MCF 10A (cell line): ENCODE measurements around the gene PDE4D. TPM values are rescaled to one million over a fixed set of nuclear protein-coding genes. Genes with fewer than 3 reads are reported as not detected.

ENCODE experiments used
- BruUV-seq: library from RNA; stranded (reverse); fragments of 400-500 nt; replicated peaks from 2 replicates; lab custom pipeline; 2021; lab: Mats Ljungman, UMichigan
- CTCF ChIA-PET: fragments of 300-600 bp; sonication (Branson Sonifier 250); formaldehyde crosslinking; extraction: SDS; loops from one replicate; lab custom pipeline; 2021; ENCODE audit warnings: antibody characterized with exemption, inconsistent platforms; lab: Yijun Ruan, JAX
- POLR2A ChIA-PET: fragments of 300-600, 350-650 bp; sonication (Branson Sonifier 250); formaldehyde crosslinking; extraction: SDS; loops from one replicate; lab custom pipeline; 2020; ENCODE audit warnings: antibody characterized with exemption, inconsistent platforms; lab: Yijun Ruan, JAX
- DNase-seq: peaks from one replicate; pipeline ENCODE4 v3.0.0-alpha.2; 2018; ENCODE audit not compliant: unreplicated experiment
- H3K27ac Mint-ChIP-seq: one replicate; pipeline ENCODE4 v1.8.0; 2022; ENCODE audit warnings: mild to moderate bottlenecking, low read depth, mixed read lengths; ENCODE audit not compliant: unreplicated experiment
- H3K27me3 Mint-ChIP-seq: one replicate; pipeline ENCODE4 v1.8.0; 2022; ENCODE audit warnings: mixed read lengths; ENCODE audit not compliant: insufficient read depth, unreplicated experiment
- H3K36me3 Mint-ChIP-seq: one replicate; pipeline ENCODE4 v1.8.0; 2022; ENCODE audit warnings: mild to moderate bottlenecking, moderate library complexity, mixed read lengths; ENCODE audit not compliant: insufficient read depth, unreplicated experiment
- H3K4me1 Mint-ChIP-seq: one replicate; pipeline ENCODE4 v1.8.0; 2022; ENCODE audit warnings: mixed read lengths; ENCODE audit not compliant: insufficient read depth, unreplicated experiment
- H3K4me3 Mint-ChIP-seq: one replicate; pipeline ENCODE4 v1.8.0; 2022; ENCODE audit warnings: mild to moderate bottlenecking, moderate library complexity, mixed read lengths; ENCODE audit not compliant: unreplicated experiment
- H3K9me3 Mint-ChIP-seq: one replicate; pipeline ENCODE4 v1.8.0; 2022; ENCODE audit warnings: mixed read lengths; ENCODE audit not compliant: unreplicated experiment
- intact Hi-C: fragments of 100-400 bp; cut with micrococcal nuclease; formaldehyde crosslinking; loops from 2 replicates; pipeline ENCODE4 v1.14.1; 2022
- total RNA-seq: library from RNA; stranded (reverse); gene quantifications from 2 replicates; pipeline ENCODE4 v1.2.3, GENCODE V29; 2022
- TF ChIP-seq, protein P1 (sequence below): fragments of 200-600 bp; IDR thresholded peaks from one replicate; pipeline ENCODE4 v1.8.0; 2022; ENCODE audit warnings: antibody characterized with exemption, mild to moderate bottlenecking; ENCODE audit not compliant: unreplicated experiment

PDE4D gene
- total RNA-seq, 1 experiment from 2014 or later = 85.0 TPM

DNA sequence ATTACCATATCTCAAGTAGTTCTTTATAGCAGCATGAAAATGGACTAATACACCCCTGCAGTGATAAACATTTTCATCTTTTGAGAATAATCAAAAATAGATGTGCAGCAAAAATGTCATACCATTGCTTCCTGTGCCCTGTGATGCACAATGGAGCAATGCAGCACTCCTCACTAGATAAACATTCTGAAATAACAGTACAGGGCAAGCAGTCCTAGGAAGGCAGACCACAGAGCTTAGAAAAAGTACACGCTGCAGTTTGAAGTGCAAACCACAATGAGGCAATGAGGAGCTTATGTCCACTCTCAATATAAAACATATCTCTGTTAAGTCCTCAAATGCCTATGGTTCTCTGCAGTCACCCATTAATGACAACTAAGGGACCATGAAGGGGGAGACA is 367.6 kb downstream of the PDE4D start:
- POLR2A ChIA-PET = no interaction called here
- peaks cover 15% of the 10 kb centered on the region for H3K4me1 Mint-ChIP-seq
- TF ChIP-seq, protein P1, sequence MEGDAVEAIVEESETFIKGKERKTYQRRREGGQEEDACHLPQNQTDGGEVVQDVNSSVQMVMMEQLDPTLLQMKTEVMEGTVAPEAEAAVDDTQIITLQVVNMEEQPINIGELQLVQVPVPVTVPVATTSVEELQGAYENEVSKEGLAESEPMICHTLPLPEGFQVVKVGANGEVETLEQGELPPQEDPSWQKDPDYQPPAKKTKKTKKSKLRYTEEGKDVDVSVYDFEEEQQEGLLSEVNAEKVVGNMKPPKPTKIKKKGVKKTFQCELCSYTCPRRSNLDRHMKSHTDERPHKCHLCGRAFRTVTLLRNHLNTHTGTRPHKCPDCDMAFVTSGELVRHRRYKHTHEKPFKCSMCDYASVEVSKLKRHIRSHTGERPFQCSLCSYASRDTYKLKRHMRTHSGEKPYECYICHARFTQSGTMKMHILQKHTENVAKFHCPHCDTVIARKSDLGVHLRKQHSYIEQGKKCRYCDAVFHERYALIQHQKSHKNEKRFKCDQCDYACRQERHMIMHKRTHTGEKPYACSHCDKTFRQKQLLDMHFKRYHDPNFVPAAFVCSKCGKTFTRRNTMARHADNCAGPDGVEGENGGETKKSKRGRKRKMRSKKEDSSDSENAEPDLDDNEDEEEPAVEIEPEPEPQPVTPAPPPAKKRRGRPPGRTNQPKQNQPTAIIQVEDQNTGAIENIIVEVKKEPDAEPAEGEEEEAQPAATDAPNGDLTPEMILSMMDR = no peak
- H3K4me3 Mint-ChIP-seq = no peak overlapping the region
- peaks cover 6% of the 10 kb centered on the region for H3K36me3 Mint-ChIP-seq
- no peaks in the 10 kb centered on the region for H3K27me3 Mint-ChIP-seq
- no TSS peak for BruUV-seq
- H3K9me3 Mint-ChIP-seq = no peaks in the 10 kb centered on the region
- CTCF ChIA-PET = interaction anchor here (1.0 to 1.2 kb wide), 2 partner anchors 10 to 29 kb away, joined by 3 to 5 read pairs; no protein-coding TSS in a partner anchor
- intact Hi-C loops = no loop called here
- no peak for DNase-seq
- no peak overlapping the region for H3K27ac Mint-ChIP-seq

DNA sequence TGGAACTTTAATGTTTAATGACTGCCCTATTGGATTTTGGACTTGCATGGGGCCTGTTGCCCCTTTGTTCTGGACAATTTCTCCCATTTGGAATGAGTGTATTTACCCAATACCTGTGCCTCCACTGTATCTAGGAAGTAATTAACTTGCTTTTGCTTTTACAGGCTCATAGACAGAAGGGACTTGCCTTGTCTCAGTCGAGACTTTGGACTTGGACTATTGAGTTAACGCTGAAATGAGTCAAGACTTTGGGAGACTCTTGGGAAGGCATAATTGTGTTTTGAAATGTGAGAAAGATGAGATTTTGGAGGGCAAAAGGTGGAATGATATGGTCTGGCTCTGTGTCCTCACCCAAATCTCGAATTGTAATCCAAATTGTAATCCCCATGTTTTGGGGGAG is 368.2 kb downstream of the PDE4D start:
- H3K4me3 Mint-ChIP-seq = no peak overlapping the region
- H3K9me3 Mint-ChIP-seq = no peaks in the 10 kb centered on the region
- intact Hi-C loops = no loop called here
- CTCF ChIA-PET = no interaction called here
- peaks cover 15% of the 10 kb centered on the region for H3K4me1 Mint-ChIP-seq
- POLR2A ChIA-PET = no interaction called here
- peaks cover 6% of the 10 kb centered on the region for H3K36me3 Mint-ChIP-seq
- TF ChIP-seq, protein P1 = no peak
- no TSS peak for BruUV-seq
- DNase-seq = no peak
- H3K27me3 Mint-ChIP-seq = no peaks in the 10 kb centered on the region
- no peak overlapping the region for H3K27ac Mint-ChIP-seq

DNA sequence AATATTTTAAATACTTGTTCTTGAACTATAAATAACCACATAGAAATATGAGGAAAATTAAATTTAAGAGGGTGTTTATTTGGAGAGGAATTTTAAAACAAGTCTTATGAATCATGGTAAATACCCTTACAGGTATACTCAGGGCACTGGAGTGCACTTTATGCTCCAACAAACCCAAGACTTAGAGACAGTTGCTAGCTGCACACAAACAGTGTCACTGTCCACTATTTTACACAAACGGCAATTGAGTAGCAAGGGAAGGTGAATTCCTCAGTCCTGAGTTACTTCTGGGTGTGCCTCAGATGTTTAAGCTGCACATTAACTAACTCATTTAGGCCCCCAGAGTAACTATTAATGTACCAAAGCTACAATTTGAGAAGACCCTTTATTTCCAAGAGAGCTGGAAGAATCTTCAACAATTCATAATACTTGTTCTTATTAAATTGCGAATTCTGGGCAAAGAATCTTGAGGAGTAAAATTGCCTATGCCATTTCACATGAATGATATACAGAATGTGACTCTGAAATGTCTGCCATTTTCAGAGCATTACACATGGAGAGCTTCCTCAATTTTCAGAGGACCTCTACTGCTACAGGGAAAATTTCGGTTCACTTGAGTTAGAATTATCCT is 371.2 kb downstream of the PDE4D start:
- intact Hi-C loops = no loop called here
- TF ChIP-seq, protein P1 = no peak
- no TSS peak for BruUV-seq
- H3K4me1 Mint-ChIP-seq = peaks cover 16% of the 10 kb centered on the region
- H3K27ac Mint-ChIP-seq = no peak overlapping the region
- H3K4me3 Mint-ChIP-seq = no peak overlapping the region
- DNase-seq = no peak
- no peaks in the 10 kb centered on the region for H3K27me3 Mint-ChIP-seq
- H3K36me3 Mint-ChIP-seq = peaks cover 6% of the 10 kb centered on the region
- ChIA-PET CTCF (interaction anchor here (0.6 to 0.7 kb wide), 2 partner anchors 25 to 1512 kb away, joined by 3 read pairs; no protein-coding TSS in a partner anchor), POLR2A (interaction anchor here (0.7 kb wide), 1 partner anchor 11 kb away, joined by 3 read pairs; no protein-coding TSS in a partner anchor)
- no peaks in the 10 kb centered on the region for H3K9me3 Mint-ChIP-seq

DNA sequence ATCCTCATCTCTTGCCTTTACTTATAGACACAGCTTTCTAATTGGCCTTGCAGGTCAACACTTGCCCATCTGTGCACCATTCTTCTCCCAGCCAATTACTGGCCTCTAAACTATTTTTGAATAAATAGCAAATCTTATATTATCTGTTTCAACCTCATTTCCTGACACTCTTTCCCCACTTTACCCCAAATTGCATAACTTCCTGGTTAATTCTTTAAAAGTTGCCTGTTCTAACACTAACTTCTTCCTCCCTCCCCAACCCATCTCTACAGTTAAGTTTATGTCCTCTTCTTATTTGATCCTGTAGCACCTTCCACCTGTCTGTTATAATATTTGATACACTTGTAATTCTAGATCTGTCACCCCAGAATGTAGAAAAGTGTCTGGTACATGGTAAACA is 372.1 kb downstream of the PDE4D start:
- TF ChIP-seq, protein P1 = no peak
- Mint-ChIP-seq H3K9me3 (no peaks in the 10 kb centered on the region), H3K36me3 (peaks cover 6% of the 10 kb centered on the region), H3K4me1 (peaks cover 16% of the 10 kb centered on the region), H3K4me3 (no peak overlapping the region), H3K27me3 (no peaks in the 10 kb centered on the region), H3K27ac (no peak overlapping the region)
- no peak for DNase-seq
- CTCF ChIA-PET = interaction anchor here (0.6 to 1.3 kb wide), 2 partner anchors 15 to 24 kb away, joined by 3 to 7 read pairs; no protein-coding TSS in a partner anchor
- no TSS peak for BruUV-seq
- intact Hi-C loops = no loop called here
- POLR2A ChIA-PET = interaction anchor here (0.7 to 1.4 kb wide), 2 partner anchors 11 to 13 kb away, joined by 3 to 4 read pairs; no protein-coding TSS in a partner anchor
